SKM-1 (cell line): ENCODE data around the gene N4BP2L1.

ENCODE experiments used
- DNase-seq: peaks from one replicate; lab custom pipeline; 2025; ENCODE audit not compliant: unreplicated experiment; lab: John Stamatoyannopoulos, UW

Gene N4BP2L1

DNA sequence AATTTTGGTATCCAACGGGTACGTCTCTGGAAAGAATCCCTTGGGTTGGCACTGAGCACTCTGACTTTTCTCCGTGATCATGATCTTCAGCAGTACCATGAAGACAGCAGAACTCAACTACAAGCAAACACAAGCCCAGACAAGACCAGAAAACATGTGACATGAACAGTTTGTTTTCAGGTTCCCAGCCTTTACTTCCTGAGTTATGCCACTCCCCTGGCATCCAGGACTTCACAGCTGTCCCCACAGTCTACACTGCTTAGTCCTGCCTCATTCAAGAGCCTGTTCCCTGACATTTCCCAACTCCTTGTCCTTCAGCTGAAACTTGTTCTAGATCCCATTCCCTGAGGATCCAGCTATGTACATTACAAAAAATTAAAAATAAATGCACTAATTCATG is 4.9 kb upstream of the N4BP2L1 start:
- no peak for DNase-seq

DNA sequence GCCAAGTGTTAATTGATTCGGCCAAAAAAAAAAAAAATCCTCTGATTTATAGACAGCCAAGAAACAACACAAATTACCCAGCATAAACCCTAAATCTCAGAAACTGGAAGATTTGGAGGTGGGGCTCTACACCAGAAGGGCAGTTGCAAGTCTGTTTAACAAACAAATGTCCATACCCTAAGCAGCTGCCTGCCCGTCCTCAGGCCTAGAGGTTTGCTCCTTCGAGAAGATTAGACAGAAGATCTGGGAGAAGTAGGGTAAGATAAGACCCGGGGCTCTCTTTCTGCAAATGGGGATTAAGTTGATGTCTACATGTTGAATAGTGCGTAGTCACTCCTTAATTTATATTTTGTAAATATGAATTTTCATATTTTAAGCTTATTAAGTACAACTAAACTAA is 3.4 kb upstream of the N4BP2L1 start:
- DNase-seq = no peak

DNA sequence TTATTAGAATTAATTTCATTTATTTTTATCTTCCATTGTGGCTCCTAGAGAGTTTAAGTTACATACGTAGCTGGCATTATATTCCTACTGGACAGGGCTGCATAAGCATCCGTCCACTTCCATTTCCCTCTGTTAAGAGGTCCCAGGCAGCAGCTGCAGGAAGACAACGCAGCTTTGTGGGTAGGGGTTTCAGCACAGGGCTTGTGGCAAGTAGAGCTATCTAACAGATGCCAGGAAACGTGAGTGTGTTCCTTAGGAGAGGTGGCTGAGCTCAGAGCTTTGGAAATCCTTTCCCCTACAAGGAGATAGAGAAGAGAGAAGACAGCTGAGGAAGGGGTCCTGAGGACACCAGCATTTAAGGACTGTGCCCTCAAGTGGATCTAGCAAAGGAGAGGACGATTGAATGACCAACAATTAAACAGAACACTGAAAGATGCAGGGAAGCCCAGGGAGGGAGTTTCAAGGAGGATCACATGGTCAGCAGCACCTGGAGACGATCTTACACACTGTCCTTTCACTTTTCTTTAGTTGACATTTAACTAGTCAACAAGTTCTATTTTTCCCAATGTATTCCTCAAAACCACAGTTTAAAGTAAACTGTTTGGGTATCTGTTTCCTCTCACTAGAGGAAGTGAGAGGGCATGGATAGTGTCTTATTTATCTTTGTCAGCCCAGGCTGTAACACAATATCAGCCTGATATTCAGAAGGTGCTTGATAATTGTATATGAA is 2.3 kb upstream of the N4BP2L1 start:
- DNase-seq = no peak

DNA sequence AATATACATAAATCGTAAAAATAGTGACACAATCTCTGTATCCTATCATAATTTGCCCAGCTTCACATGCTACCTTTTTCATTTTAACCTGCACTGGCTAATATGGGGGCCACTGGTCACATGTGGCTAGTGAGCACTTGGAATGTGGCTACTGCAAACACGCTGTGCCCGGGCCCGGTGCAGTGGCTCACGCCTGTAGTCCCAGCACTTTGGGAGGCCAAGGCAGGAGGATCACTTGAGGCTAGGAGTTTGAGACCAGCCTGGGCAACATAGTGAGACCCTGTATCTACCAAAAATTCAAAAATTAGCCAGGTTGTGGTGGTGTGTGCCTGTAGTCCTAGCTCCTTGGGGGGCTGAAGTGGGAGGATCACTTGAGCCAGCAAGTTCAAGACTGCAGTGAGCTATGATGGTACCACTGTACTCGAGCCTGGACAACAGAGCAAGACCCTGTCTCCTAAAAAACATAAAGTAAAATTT is 1.5 kb upstream of the N4BP2L1 start:
- no peak for DNase-seq

DNA sequence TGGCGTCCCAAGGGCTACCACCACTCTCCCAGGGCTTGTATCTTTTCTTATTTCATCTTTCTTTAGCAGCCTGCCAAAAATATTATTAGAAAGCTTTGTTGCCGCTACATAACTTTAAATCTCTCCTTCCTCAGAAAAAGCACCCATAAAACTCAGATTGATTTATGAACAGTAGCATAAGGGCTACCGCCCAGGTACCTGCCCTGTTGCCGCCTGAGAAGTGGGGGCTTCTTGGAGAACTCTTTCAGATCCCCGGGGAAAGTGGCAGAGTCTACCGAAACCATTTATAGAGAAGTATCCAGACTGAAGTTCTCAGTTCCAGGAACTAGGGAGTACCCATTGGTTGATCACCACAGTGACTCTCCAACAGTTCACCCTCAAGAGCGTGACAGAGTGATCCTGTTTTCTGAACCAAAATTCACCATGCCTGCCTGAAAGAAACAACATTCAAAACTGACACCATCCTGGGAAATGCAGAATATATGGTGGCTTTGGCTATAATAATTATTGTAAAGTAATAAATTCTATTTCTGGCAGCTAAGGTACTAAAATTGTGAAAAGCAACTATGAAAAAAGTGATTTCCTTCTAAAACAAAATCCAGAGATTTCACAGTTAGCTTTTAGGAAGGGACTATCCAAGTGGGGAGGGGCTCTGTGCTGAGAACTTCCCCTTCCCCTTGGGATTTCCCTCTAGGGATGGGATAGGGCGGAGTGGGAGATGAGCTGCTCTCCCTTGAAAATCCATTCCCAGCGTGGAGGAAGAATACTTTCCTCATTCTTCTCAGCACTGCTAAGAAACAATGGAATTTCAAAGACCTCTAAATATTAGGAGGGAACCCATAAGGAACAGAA is 877 bp upstream of the N4BP2L1 start:
- no peak for DNase-seq

DNA sequence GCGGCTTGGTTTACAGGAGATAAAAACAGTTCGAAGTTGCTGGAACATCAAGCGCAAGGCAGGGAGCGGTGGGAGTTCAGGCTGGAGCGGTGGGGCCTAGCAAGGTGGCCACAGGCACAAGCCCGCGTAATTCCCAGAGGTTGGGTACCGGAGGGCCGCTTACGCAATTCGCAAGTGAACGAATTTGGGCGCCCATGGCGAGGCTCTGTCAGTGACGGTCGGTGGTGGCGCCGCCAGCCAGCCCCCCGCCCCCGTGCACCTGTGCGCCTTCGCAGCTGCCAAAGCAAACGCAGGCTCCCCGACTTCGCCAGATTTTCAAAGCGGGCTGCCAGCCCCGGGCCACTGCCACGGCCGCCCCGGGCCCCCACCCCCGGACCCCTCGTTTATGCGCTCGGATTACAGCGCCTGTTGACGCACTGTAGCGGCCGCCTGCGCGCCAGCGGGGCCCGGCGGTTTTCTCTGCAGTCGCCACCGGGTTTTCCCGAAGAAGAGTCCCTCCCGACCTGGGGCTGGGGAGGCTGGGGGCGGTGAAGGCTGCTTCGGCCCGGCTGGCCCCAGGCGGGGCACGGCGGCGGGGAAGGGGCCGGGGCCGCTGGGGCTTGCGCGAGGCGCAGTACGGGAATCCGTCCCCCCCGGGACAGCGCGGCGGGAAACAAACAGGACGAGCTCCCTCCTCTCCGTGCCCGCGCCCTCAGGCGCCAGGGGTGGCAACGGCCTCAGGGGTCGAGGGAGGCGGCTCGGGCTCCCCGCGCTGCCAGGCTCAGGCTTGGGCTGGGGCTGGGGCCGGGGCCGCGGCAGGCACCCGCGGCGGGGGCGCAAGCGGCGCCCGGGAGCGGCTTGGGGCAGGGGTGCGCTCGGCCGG is 709 bp downstream of the N4BP2L1 start:
- no peak for DNase-seq

DNA sequence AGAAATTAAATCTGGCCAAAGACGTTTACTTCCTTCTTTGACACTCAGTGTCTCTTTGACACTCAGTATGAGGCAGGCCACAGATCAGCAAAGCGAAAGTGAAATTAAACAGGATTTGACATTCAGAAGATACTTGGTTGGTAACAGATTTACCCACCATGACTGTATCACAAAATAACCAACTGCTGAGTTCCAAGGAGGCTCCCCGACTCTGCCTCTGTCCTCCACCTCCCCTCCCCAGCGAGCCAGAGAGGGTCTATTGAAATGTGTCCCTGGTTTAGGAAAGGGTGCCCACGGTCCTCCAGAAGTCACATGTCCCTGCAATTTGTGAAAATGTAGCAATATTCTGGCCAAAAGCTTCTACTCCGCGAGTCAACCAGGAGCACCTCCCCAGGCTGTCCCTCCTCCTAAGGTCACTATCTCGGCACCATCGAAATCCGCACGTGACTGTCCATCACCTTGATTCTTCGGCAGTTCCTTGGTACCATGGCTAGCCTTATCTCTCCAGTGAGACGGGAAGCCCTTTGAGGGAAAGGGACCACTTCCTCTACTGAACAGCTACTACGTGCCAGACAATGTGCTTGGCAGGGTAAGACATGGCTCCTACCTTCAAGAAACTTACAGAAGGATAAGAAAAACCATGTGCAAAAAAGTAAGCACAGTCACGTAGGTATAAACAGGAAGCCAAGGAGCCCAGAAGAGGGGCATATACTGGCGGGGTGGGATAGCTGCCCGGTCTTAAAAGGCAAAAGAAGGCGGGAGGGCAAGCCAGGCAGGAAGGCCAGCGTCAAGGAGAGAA is 1.5 kb downstream of the N4BP2L1 start:
- DNase-seq = peak; percentile 54

DNA sequence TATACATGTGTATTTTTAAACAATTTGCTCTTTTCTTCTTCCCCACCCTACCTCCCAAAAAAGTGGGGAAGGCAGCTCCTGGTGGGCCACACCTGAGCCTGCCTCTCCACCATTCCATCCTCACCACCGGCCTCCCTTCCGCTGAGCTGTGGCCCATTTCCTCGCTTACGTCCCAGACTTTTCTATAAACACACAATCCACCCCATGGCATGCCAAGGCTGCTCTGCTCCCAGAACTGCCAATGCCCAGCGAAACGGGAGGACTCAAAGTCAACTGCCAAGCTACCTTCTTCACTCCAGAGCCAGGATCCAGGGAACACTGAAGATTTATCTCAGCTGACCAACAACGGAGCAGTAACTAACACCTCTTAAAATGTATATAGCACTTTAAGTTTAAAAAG is 2.8 kb downstream of the N4BP2L1 start:
- DNase-seq = no peak

DNA sequence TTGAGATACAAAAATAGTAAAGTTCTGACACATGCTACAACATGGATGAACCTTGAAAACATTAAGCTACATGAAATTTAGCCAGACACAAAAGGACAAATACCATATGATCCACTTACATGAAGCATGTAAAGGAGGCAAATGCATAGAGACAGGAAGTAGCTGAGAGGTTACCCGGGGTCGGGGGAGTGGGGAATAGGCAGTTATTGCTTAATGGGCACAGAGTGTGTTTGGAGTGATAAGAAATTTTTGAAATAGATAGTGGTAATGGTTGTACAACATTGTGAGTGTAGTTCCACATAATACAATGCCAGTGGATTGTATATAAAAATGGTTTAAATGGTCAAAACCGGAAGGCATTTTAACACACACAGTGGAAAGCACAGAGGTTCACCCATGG is 4.3 kb downstream of the N4BP2L1 start:
- DNase-seq = peak; percentile 43

DNA sequence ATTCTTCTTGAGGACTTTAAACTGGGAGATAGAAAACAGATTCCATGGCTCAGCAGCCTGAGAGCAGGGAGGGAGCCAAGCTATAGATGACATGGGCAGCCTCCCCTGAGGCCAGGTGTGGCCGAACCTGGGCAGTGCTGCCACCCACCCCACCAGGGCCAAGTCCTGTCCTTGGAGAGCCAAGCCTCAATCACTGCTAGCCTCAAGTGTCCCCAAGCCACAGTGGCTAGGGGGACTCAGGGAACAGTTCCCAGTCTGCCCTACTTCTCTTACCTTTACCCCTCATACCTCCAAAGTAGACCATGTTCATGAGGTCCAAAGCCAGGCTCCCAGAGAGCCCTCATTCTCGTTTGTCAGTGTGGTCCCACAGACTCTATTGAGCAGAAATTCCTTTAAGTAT is 8.1 kb downstream of the N4BP2L1 start:
- no peak for DNase-seq

DNA sequence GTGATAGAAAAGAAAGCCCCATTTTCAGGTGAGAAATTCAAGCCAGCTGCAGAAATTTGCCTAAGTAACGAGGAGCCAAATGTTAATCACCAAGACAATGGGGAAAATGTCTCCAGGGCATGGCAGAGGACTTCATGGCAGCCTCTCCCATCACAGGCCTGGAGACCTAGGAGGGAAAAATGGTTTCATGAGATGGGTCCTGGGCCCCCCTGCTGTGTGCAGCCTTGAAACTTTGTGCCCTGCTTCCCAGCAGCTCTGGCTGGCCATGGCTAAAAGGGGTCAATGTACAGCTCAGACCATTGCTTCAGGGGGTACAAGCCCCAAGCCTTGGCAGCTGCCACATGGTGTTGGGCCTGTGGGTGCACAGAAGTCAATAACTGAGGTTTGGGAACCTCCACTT is 9.9 kb downstream of the N4BP2L1 start:
- no peak for DNase-seq

DNA sequence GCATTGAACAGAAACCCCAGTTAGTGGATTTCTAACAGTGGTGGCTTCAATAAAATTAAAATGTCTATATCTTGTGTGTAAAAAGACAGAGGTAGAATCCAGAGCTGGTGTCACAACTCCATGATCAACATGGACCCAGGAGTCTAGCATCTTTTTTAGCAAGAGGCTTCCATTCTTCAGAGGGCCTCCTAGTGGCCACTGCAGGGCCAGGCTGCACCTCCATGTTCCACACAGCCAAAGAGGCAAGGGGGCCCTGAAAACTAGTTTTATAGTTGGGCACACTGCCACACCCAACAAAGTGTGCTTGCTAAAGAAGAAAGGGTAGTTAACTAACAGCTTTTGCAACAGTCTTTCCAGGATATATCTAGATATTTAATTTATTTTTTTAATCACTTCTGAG is 12.9 kb downstream of the N4BP2L1 start:
- DNase-seq = no peak

DNA sequence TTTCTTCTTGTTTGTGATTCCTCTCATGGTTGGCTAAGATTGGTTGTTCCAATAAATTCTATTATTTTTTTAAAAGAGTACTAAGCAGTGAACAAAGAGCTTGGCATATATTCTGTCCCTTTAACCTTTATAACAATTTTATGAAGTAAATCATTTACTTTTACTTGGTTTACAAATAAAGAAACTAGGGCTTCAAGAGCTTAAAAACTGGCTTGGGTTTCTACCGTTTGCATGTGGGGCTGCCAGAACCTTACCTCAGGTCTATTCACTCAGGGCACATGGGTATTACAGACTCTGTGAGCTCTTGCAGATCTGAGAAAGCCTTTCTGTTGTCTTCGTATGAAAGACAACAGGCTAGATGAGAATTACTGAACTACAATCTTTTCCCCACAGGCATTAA is 13.3 kb downstream of the N4BP2L1 start:
- DNase-seq = no peak

DNA sequence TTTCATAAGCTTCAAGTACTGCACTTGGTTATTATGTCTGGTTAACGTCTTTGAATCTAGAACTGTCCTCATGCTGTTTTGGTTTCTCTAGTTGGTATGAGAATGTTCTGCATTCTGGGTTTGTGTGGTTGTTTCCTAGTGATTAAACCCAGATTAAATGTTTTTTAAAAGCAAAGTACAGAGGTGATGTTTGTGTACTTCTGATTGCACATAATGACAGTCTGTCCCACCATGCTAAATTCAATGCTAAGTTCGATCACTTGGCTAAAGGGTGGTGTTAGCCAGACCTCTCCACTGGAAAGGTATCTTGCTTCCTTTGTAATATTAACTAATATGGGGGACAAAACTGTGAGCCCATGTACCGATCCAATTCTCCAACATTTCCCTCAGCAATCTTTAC is 14.6 kb downstream of the N4BP2L1 start:
- no peak for DNase-seq

DNA sequence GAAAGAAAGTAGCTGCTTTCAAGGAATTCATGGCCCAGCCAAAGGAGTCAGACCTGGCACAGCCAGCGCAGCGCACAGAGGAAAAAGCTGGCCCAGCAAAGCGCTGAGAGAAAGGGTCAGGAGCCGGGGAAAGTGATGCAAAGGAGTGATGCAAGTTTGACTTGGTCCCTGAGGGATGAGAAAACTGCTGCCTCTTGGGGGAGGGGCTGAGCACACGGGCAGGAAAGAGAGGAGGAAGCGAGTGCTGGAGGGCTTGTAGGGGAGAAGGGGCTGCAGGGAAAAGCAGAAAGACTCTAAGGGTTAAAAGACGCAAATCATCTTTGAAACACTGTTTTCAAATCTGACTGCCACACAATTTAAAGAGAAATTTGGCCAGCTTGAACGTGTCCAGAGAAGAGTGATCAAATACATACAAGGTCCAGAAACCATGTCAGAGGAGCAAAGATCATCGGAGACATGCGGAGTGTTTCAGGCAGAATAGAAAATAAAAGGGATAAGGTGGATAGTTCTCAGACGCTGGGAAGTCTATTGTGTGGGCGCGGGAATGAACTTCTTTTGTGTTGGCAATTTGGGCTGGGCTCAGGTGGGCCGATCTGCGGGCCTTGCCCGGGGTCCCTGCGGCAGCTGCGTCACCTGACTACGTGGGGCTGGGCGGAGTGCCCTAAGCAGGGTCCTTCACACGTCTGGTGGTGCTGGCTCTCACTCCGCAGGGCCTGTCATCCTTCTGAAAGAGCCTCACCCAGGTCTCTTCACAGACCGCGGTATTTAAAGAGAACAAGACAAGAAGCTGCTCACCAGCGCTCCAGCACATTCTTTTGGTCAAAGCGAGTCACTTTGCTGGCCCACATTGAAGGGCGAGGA is 18.1 kb downstream of the N4BP2L1 start:
- DNase-seq = no peak

DNA sequence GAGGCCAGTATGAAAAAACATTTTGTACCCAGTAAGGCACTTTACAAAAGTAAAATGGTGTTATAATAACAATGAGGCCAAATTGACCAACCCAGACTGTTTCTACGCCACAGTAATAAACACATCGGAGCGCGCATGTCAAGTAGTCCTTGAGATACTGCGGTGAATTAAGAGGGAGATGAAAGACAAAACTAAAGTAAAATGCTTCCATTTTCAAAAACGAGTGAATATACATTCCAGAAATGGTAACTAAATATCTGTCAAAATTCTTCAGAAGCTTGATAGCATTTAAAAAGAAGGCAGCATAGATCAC is 19.0 kb downstream of the N4BP2L1 start:
- DNase-seq = no peak

DNA sequence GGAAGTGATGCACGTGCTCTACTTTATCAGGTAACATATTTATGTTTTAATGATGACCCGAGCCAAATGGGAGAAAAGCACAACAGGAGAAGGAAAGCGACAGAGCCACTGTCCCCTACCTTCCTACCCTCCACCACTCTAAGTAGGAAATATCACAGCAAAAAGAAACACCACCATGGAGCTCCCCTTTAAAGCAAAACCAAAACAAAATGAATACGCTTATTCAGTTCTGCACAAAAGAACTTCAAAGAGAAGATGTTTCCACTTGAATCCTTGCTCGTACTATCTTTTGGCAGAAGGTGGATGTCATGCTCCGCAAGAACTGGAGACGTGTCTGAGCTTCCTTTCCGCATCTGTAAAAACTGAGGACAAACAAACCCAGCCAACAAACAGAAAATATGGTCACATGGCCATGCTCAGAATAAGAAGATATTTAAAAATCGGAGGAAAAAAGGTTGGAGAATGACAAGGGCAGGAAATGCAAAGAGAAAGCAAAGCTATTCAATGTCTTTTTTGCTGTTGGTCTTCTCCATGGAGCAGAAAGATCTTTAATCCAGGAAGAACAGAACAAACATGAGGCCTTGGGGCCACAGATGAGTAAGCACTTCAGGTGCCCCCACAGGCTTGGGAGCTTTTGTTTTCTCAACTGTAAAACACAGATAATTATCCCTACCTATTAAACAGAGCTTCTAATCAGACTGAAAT is 19.5 kb downstream of the N4BP2L1 start:
- no peak for DNase-seq

DNA sequence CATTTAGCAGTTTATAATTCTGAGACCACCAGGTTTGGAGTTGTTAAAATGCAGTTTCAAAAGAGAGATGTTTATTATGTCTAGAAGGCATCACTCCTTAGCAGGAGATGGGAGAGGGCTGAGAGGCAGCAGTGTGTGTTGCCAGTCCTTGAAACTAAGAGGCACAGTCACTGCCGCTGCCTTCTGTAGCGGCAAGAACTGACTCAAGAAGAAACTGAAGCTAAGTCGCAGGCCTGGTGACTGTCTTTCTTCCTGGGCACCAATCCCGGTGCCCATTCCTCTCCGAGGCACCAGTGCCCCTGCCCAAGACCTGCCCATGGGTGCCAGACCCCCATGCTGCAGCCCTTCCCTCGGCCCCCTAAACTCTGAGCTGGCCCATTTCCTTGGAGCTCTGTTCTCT is 20.1 kb downstream of the N4BP2L1 start:
- no peak for DNase-seq

DNA sequence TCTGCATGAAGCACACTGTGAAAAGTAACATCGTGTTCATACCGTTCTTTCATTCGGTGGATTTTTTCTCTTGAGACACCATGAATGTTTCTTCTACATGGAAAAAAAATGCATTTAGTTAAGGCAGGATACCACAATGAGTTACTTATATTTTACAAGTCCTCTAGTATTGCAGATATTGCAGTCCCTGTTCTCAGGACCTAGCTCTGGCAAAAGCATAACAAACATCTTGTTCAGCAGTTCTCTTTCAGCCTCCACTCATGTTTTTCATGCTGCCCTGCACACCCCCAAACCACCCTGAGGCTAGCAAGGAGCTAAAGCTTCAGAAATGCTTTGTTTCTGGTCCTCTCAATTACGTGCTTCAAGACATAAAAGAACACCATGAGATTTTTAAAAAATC is 24.8 kb downstream of the N4BP2L1 start:
- DNase-seq = no peak
